Stimulated activated naive CD8-positive, alpha-beta T cell treated with anti-CD3 and anti-CD28 coated beads, Interleukin-15, amount 100 ng/mL, for 72 hours (primary cell): Measurements from ENCODE around the gene TPT1.
"Not testable (repeated sequence)": the region's sequence is repeated elsewhere in the genome, so short reads cannot be mapped to it uniquely, and the experiment has no call there.

ENCODE experiments used
- ATAC-seq: fragments of 150-1000 bp; cut with Tn5 transposase; 2 replicates; pipeline ENCODE4 v1.10.0; 2021; ENCODE audit warnings: mild to moderate bottlenecking, moderate library complexity
- DNase-seq, 2 donors: peaks; one replicate each; pipeline ENCODE4 v3.0.0; 2021 to 2022
- H3K27ac Mint-ChIP-seq, 2 donors: one replicate each; pipeline ENCODE4 v1.8.0; 2022; ENCODE audit warnings: mild to moderate bottlenecking in 2 of 2, mixed read lengths in 2 of 2, moderate library complexity in 2 of 2
- H3K27me3 Mint-ChIP-seq: one replicate; pipeline ENCODE4 v1.8.0; 2022; ENCODE audit warnings: mixed read lengths
- H3K4me1 Mint-ChIP-seq: one replicate; pipeline ENCODE4 v1.8.0; 2022; ENCODE audit warnings: mild to moderate bottlenecking, mixed read lengths
- H3K4me3 Mint-ChIP-seq, 2 donors: one replicate each; pipeline ENCODE4 v1.8.0; 2022; ENCODE audit warnings: mild to moderate bottlenecking in 2 of 2, mixed read lengths in 2 of 2, moderate library complexity in 1 of 2
- H3K9me3 Mint-ChIP-seq, 2 donors: one replicate each; pipeline ENCODE4 v1.8.0; 2022; ENCODE audit warnings: mixed read lengths in 2 of 2

Gene TPT1

GRCh38 chr13:45341034-45341798 lies at the start of gene TPT1:
TPT1 (minus strand) TSS chr13:45341183; CDS start chr13:45341069, 114 bp downstream.
- Mint-ChIP-seq H3K4me3 (peak within 1 kb of the TSS; percentile 95 to 99), H3K27me3 (no peaks in the 10 kb centered on the region), H3K4me1 (peaks cover 43% of the 10 kb centered on the region), H3K27ac (peak within 1 kb of the TSS; percentile 99), H3K9me3 (no peaks in the 10 kb centered on the region)
- ATAC-seq (peak; percentile 85), DNase-seq (peak; percentile 99)

GRCh38 chr13:45390348-45390747 lies 49.4 kb upstream of the TPT1 start:
- not testable (repeated sequence) for H3K4me3 Mint-ChIP-seq, H3K27ac Mint-ChIP-seq, H3K9me3 Mint-ChIP-seq, ATAC-seq, DNase-seq, H3K27me3 Mint-ChIP-seq
- H3K4me1 Mint-ChIP-seq = peaks cover 32% of the 10 kb centered on the region

- ATAC-seq = no peak
- no peak overlapping the region for H3K27ac Mint-ChIP-seq
- no peaks in the 10 kb centered on the region for H3K27me3 Mint-ChIP-seq
- H3K4me3 Mint-ChIP-seq = no peak overlapping the region
- H3K9me3 Mint-ChIP-seq = no peaks in the 10 kb centered on the region
- H3K4me1 Mint-ChIP-seq = peaks cover 16% of the 10 kb centered on the region
- DNase-seq = no peak
Observed at GRCh38 chr13:45388664-45389063, 47.7 kb upstream of the TPT1 start.

- DNase-seq = peak; percentile 30 to 46
- peak overlapping the region in 1 of 2 donors; percentile 85 for H3K27ac Mint-ChIP-seq
- H3K4me1 Mint-ChIP-seq = peaks cover 16% of the 10 kb centered on the region
- H3K4me3 Mint-ChIP-seq = peak overlapping the region in 1 of 2 donors; percentile 5
- peak; percentile 95 for ATAC-seq
- H3K27me3 Mint-ChIP-seq, H3K9me3 Mint-ChIP-seq: not testable (repeated sequence)
Observed at GRCh38 chr13:45386892-45387575, 46.1 kb upstream of the TPT1 start.

GRCh38 chr13:45385907-45386553 lies 45.0 kb upstream of the TPT1 start:
- ATAC-seq (no peak), DNase-seq (no peak)
- no peaks in the 10 kb centered on the region for H3K9me3 Mint-ChIP-seq
- H3K27me3 Mint-ChIP-seq = no peaks in the 10 kb centered on the region
- H3K4me1 Mint-ChIP-seq = peaks cover 16% of the 10 kb centered on the region
- no peak overlapping the region for H3K4me3 Mint-ChIP-seq
- H3K27ac Mint-ChIP-seq = no peak overlapping the region

- H3K9me3 Mint-ChIP-seq = no peaks in the 10 kb centered on the region
- no peaks in the 10 kb centered on the region for H3K27me3 Mint-ChIP-seq
- ATAC-seq (no peak), DNase-seq (no peak)
- H3K27ac Mint-ChIP-seq = no peak overlapping the region
- H3K4me1 Mint-ChIP-seq = peaks cover 16% of the 10 kb centered on the region
- no peak overlapping the region for H3K4me3 Mint-ChIP-seq
Observed at GRCh38 chr13:45385320-45385719, 44.3 kb upstream of the TPT1 start.

- no peak overlapping the region for H3K27ac Mint-ChIP-seq
- H3K27me3 Mint-ChIP-seq = no peaks in the 10 kb centered on the region
- ATAC-seq (no peak), DNase-seq (no peak)
- H3K9me3 Mint-ChIP-seq = no peaks in the 10 kb centered on the region
- no peak overlapping the region for H3K4me3 Mint-ChIP-seq
- peaks cover 16% of the 10 kb centered on the region for H3K4me1 Mint-ChIP-seq
Observed at GRCh38 chr13:45384474-45385174, 43.6 kb upstream of the TPT1 start.

GRCh38 chr13:45382739-45383138 lies 41.8 kb upstream of the TPT1 start:
- not testable (repeated sequence) for H3K4me3 Mint-ChIP-seq, H3K27me3 Mint-ChIP-seq, DNase-seq, ATAC-seq, H3K27ac Mint-ChIP-seq, H3K9me3 Mint-ChIP-seq
- H3K4me1 Mint-ChIP-seq = peaks cover 16% of the 10 kb centered on the region

GRCh38 chr13:45381196-45381595 lies 40.2 kb upstream of the TPT1 start:
- ATAC-seq (no peak), DNase-seq (no peak)
- H3K9me3 Mint-ChIP-seq = no peaks in the 10 kb centered on the region
- H3K4me1 Mint-ChIP-seq = peaks cover 1% of the 10 kb centered on the region
- no peak overlapping the region for H3K4me3 Mint-ChIP-seq
- no peak overlapping the region for H3K27ac Mint-ChIP-seq
- no peaks in the 10 kb centered on the region for H3K27me3 Mint-ChIP-seq

- DNase-seq, H3K4me3 Mint-ChIP-seq, H3K27me3 Mint-ChIP-seq, H3K27ac Mint-ChIP-seq, H3K4me1 Mint-ChIP-seq, H3K9me3 Mint-ChIP-seq, ATAC-seq: not testable (repeated sequence)
Observed at GRCh38 chr13:45380708-45381107, 39.7 kb upstream of the TPT1 start.

GRCh38 chr13:45379516-45379915 lies 38.5 kb upstream of the TPT1 start:
- not testable (repeated sequence) for DNase-seq, H3K9me3 Mint-ChIP-seq, H3K27ac Mint-ChIP-seq, H3K4me1 Mint-ChIP-seq, H3K27me3 Mint-ChIP-seq, H3K4me3 Mint-ChIP-seq, ATAC-seq

- H3K4me1 Mint-ChIP-seq, H3K9me3 Mint-ChIP-seq, ATAC-seq, H3K27ac Mint-ChIP-seq, H3K4me3 Mint-ChIP-seq, H3K27me3 Mint-ChIP-seq, DNase-seq: not testable (repeated sequence)
Observed at GRCh38 chr13:45378786-45379185, 37.8 kb upstream of the TPT1 start.

GRCh38 chr13:45377314-45377713 lies 36.3 kb upstream of the TPT1 start:
- H3K27ac Mint-ChIP-seq = peak overlapping the region in 1 of 2 donors; percentile 42
- not testable (repeated sequence) for H3K4me1 Mint-ChIP-seq, H3K4me3 Mint-ChIP-seq, H3K27me3 Mint-ChIP-seq, DNase-seq, ATAC-seq, H3K9me3 Mint-ChIP-seq

- not testable (repeated sequence) for H3K27ac Mint-ChIP-seq, DNase-seq, H3K4me1 Mint-ChIP-seq, H3K4me3 Mint-ChIP-seq, H3K9me3 Mint-ChIP-seq, H3K27me3 Mint-ChIP-seq, ATAC-seq
Observed at GRCh38 chr13:45376651-45377050, 35.7 kb upstream of the TPT1 start.

GRCh38 chr13:45374917-45375316 lies 33.9 kb upstream of the TPT1 start:
- no peak overlapping the region for H3K27ac Mint-ChIP-seq
- H3K27me3 Mint-ChIP-seq = no peaks in the 10 kb centered on the region
- ATAC-seq = no peak
- no peak for DNase-seq
- H3K4me1 Mint-ChIP-seq = peaks cover 7% of the 10 kb centered on the region
- H3K4me3 Mint-ChIP-seq = no peak overlapping the region
- H3K9me3 Mint-ChIP-seq = no peaks in the 10 kb centered on the region
